WTC11 (cell line): ENCODE measurements around the gene ADAM22.

Experiments
- FOXJ3 ChIP-seq: sonication (generic); formaldehyde crosslinking; IDR thresholded peaks from 2 replicates; pipeline ENCODE4 v1.9.0; 2021; ENCODE audit warnings: missing genetic modification reagents, mild to moderate bottlenecking, borderline replicate concordance
- NFE2L1 ChIP-seq: sonication (generic); formaldehyde crosslinking; IDR thresholded peaks from 2 replicates; pipeline ENCODE4 v1.8.1; 2023; ENCODE audit warnings: missing genetic modification reagents
- RORB ChIP-seq: fragments of 250-450 bp; sonication (Bioruptor Pico); IDR thresholded peaks from 2 replicates; pipeline ENCODE4 v1.9.0; 2021; ENCODE audit warnings: mild to moderate bottlenecking
- TCF7 ChIP-seq: sonication (generic); formaldehyde crosslinking; IDR thresholded peaks from 2 replicates; pipeline ENCODE4 v1.8.0; 2022; ENCODE audit warnings: mild to moderate bottlenecking, low read depth, missing genetic modification reagents, moderate library complexity
- ZNF317 ChIP-seq: sonication (generic); formaldehyde crosslinking; IDR thresholded peaks from 2 replicates; pipeline ENCODE4 v1.8.1; 2023; ENCODE audit warnings: low read depth, mild to moderate bottlenecking, moderate library complexity, missing genetic modification reagents, borderline replicate concordance
- TF ChIP-seq, protein P1 (sequence below): fragments of 200-600 bp; IDR thresholded peaks from 2 replicates; pipeline ENCODE4 v1.8.0; 2022; ENCODE audit warnings: antibody characterized with exemption
- TF ChIP-seq, protein P2 (sequence below): sonication (generic); formaldehyde crosslinking; IDR thresholded peaks from 2 replicates; pipeline ENCODE4 v1.8.0; 2022; ENCODE audit warnings: mild to moderate bottlenecking, missing genetic modification reagents
- TF ChIP-seq, protein P3 (sequence below): sonication (generic); formaldehyde crosslinking; IDR thresholded peaks from 2 replicates; pipeline ENCODE4 v1.8.1; 2022; ENCODE audit warnings: low read depth, missing genetic modification reagents, borderline replicate concordance
- TF ChIP-seq, protein P4 (sequence below): sonication (generic); formaldehyde crosslinking; IDR thresholded peaks from 2 replicates; pipeline ENCODE4 v1.8.1; 2023; ENCODE audit warnings: mild to moderate bottlenecking, missing genetic modification reagents, borderline replicate concordance
- TF ChIP-seq, protein P5 (sequence below): sonication (generic); formaldehyde crosslinking; IDR thresholded peaks from 2 replicates; pipeline ENCODE4 v1.8.1; 2023; ENCODE audit warnings: mild to moderate bottlenecking, missing genetic modification reagents, moderate library complexity

DNA sequence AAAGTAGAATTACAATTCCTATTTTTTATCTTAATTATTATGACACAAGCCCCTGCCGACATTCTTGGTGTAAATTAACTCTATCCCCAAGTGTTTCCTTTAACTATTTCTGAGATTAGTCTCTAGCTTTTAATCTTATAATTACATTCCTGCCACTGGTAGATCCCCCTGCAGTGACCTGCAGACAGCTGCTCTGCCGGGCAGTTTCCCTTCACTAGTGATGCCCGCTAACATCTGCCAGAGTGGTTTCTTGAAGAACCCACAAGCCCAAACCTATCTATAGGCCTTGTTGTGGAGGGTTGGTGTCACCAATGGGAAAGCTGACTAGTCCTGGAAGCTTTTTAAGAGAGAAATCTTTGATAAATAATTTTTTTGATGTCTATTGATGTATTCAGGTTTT, 50.0 kb downstream of the ADAM22 start:
- TF ChIP-seq FOXJ3 (CRISPR knock-in tag) (no peak), TCF7 (CRISPR knock-in tag) (no peak), RORB (CRISPR knock-in tag) (no peak), NFE2L1 (no peak), ZNF317 (no peak)
- TF ChIP-seq, protein P1, sequence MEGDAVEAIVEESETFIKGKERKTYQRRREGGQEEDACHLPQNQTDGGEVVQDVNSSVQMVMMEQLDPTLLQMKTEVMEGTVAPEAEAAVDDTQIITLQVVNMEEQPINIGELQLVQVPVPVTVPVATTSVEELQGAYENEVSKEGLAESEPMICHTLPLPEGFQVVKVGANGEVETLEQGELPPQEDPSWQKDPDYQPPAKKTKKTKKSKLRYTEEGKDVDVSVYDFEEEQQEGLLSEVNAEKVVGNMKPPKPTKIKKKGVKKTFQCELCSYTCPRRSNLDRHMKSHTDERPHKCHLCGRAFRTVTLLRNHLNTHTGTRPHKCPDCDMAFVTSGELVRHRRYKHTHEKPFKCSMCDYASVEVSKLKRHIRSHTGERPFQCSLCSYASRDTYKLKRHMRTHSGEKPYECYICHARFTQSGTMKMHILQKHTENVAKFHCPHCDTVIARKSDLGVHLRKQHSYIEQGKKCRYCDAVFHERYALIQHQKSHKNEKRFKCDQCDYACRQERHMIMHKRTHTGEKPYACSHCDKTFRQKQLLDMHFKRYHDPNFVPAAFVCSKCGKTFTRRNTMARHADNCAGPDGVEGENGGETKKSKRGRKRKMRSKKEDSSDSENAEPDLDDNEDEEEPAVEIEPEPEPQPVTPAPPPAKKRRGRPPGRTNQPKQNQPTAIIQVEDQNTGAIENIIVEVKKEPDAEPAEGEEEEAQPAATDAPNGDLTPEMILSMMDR, result no peak
- TF ChIP-seq, protein P2, sequence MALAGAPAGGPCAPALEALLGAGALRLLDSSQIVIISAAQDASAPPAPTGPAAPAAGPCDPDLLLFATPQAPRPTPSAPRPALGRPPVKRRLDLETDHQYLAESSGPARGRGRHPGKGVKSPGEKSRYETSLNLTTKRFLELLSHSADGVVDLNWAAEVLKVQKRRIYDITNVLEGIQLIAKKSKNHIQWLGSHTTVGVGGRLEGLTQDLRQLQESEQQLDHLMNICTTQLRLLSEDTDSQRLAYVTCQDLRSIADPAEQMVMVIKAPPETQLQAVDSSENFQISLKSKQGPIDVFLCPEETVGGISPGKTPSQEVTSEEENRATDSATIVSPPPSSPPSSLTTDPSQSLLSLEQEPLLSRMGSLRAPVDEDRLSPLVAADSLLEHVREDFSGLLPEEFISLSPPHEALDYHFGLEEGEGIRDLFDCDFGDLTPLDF, result no peak
- TF ChIP-seq, protein P3, sequence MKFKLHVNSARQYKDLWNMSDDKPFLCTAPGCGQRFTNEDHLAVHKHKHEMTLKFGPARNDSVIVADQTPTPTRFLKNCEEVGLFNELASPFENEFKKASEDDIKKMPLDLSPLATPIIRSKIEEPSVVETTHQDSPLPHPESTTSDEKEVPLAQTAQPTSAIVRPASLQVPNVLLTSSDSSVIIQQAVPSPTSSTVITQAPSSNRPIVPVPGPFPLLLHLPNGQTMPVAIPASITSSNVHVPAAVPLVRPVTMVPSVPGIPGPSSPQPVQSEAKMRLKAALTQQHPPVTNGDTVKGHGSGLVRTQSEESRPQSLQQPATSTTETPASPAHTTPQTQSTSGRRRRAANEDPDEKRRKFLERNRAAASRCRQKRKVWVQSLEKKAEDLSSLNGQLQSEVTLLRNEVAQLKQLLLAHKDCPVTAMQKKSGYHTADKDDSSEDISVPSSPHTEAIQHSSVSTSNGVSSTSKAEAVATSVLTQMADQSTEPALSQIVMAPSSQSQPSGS, result no peak
- TF ChIP-seq, protein P4, sequence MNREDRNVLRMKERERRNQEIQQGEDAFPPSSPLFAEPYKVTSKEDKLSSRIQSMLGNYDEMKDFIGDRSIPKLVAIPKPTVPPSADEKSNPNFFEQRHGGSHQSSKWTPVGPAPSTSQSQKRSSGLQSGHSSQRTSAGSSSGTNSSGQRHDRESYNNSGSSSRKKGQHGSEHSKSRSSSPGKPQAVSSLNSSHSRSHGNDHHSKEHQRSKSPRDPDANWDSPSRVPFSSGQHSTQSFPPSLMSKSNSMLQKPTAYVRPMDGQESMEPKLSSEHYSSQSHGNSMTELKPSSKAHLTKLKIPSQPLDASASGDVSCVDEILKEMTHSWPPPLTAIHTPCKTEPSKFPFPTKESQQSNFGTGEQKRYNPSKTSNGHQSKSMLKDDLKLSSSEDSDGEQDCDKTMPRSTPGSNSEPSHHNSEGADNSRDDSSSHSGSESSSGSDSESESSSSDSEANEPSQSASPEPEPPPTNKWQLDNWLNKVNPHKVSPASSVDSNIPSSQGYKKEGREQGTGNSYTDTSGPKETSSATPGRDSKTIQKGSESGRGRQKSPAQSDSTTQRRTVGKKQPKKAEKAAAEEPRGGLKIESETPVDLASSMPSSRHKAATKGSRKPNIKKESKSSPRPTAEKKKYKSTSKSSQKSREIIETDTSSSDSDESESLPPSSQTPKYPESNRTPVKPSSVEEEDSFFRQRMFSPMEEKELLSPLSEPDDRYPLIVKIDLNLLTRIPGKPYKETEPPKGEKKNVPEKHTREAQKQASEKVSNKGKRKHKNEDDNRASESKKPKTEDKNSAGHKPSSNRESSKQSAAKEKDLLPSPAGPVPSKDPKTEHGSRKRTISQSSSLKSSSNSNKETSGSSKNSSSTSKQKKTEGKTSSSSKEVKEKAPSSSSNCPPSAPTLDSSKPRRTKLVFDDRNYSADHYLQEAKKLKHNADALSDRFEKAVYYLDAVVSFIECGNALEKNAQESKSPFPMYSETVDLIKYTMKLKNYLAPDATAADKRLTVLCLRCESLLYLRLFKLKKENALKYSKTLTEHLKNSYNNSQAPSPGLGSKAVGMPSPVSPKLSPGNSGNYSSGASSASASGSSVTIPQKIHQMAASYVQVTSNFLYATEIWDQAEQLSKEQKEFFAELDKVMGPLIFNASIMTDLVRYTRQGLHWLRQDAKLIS (CRISPR knock-in tag), result no peak
- TF ChIP-seq, protein P5, sequence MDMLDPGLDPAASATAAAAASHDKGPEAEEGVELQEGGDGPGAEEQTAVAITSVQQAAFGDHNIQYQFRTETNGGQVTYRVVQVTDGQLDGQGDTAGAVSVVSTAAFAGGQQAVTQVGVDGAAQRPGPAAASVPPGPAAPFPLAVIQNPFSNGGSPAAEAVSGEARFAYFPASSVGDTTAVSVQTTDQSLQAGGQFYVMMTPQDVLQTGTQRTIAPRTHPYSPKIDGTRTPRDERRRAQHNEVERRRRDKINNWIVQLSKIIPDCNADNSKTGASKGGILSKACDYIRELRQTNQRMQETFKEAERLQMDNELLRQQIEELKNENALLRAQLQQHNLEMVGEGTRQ (CRISPR knock-in tag), result no peak
